Upper lobe of right lung (tissue), 1 donor: Measurements from ENCODE around the gene SYNGR4. TPM values are rescaled to one million over a fixed set of nuclear protein-coding genes. Genes with fewer than 3 reads are reported as not detected.
"Not testable (repeated sequence)": the region's sequence is repeated elsewhere in the genome, so short reads cannot be mapped to it uniquely, and the experiment has no call there.

Experiments used
- ATAC-seq: fragments of 200-7000 bp; cut with Tn5 transposase; one replicate; pipeline ENCODE4 v1.9.1; 2020; ENCODE audit warnings: mild to moderate bottlenecking, moderate library complexity
- DNase-seq: peaks from one replicate; pipeline ENCODE4 v3.0.0-alpha.2; 2020
- H3K27ac ChIP-seq: fragments of 200-600 bp; one replicate; pipeline ENCODE4 v1.8.0; 2022
- H3K27me3 ChIP-seq: fragments of 200-600 bp; one replicate; pipeline ENCODE4 v1.8.0; 2022; ENCODE audit warnings: mild to moderate bottlenecking
- H3K36me3 ChIP-seq: fragments of 200-600 bp; one replicate; pipeline ENCODE4 v1.8.0; 2022
- H3K4me1 ChIP-seq: fragments of 200-600 bp; one replicate; pipeline ENCODE4 v1.8.0; 2022
- H3K4me3 ChIP-seq: fragments of 200-600 bp; one replicate; pipeline ENCODE4 v1.8.0; 2022; ENCODE audit warnings: mild to moderate bottlenecking
- H3K9me3 ChIP-seq: fragments of 200-600 bp; one replicate; pipeline ENCODE4 v1.8.0; 2022
- intact Hi-C: fragments of 100-400 bp; cut with DNase I; formaldehyde crosslinking; loops from one replicate; pipeline ENCODE4 v1.11.0; 2022
- long read RNA-seq: library from polyadenylated mRNA; unstranded; transcript quantifications from one replicate; pipeline ENCODE4 v2.0.0, GENCODE V29; 2021
- total RNA-seq: library from RNA; stranded (reverse); fragmentation: NEBNext Ultra II Directional; extraction: Animal tissue kit (Norgen Biotek cat#: 25700); gene quantifications from one replicate; pipeline ENCODE4 v1.2.1, GENCODE V29; 2021
- TF ChIP-seq, protein P1 (sequence below): fragments of 200-600 bp; IDR thresholded peaks from one replicate; pipeline ENCODE4 v1.8.0; 2022; ENCODE audit warnings: antibody characterized with exemption
- donor health status: DM: no; HTN: yes; CAD: no; lungs with severe emphysema.

The SYNGR4 gene, protein sequence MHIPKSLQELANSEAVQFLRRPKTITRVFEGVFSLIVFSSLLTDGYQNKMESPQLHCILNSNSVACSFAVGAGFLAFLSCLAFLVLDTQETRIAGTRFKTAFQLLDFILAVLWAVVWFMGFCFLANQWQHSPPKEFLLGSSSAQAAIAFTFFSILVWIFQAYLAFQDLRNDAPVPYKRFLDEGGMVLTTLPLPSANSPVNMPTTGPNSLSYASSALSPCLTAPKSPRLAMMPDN
- not detected for total RNA-seq
- long read RNA-seq = 0 reads

GRCh38 chr19:48363810-48364597, at the start of gene SYNGR4, which contains the start of gene TMEM143:
SYNGR4 (plus strand) TSS chr19:48364367; CDS start chr19:48365843, 1,476 bp downstream.
TMEM143 (minus strand) TSS chr19:48363940; CDS start chr19:48363920, 20 bp downstream.
- DNase-seq = peak; percentile 99
- peak within 1 kb of the TSS; percentile 90 for H3K27ac ChIP-seq
- H3K27me3 ChIP-seq = no peaks in the 10 kb centered on the region
- H3K36me3 ChIP-seq = no peaks in the 10 kb centered on the region
- no peaks in the 10 kb centered on the region for H3K9me3 ChIP-seq
- peak; percentile 94 for ATAC-seq
- intact Hi-C loops = no loop called here
- TF ChIP-seq, protein P1, sequence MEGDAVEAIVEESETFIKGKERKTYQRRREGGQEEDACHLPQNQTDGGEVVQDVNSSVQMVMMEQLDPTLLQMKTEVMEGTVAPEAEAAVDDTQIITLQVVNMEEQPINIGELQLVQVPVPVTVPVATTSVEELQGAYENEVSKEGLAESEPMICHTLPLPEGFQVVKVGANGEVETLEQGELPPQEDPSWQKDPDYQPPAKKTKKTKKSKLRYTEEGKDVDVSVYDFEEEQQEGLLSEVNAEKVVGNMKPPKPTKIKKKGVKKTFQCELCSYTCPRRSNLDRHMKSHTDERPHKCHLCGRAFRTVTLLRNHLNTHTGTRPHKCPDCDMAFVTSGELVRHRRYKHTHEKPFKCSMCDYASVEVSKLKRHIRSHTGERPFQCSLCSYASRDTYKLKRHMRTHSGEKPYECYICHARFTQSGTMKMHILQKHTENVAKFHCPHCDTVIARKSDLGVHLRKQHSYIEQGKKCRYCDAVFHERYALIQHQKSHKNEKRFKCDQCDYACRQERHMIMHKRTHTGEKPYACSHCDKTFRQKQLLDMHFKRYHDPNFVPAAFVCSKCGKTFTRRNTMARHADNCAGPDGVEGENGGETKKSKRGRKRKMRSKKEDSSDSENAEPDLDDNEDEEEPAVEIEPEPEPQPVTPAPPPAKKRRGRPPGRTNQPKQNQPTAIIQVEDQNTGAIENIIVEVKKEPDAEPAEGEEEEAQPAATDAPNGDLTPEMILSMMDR = no peak
- peak within 1 kb of the TSS; percentile 67 for H3K4me3 ChIP-seq
- peaks cover 5% of the 10 kb centered on the region for H3K4me1 ChIP-seq

DNA sequence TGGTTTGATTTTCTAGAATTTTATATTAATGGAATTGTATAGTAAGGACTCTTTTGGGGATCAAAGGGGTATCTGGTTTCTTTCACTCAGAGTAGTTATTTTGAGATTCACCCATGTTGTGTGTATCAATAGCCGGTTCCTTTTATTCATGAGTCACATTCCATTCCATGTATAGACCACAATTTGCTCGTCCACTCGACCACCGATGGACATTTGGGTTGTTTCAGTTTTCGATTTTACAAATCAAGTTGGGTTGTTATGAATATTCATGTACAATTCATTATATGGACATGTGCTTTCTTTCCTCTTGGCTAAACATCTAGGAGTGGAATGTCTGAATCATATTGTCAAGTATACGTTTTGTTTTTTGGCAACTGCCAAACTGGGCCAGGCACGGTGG, 48.5 kb upstream of the SYNGR4 start:
- Histone ChIP-seq H3K36me3 (no peaks in the 10 kb centered on the region), H3K4me1 (peaks cover 8% of the 10 kb centered on the region), H3K4me3 (no peak overlapping the region), H3K27ac (no peak overlapping the region), H3K27me3 (no peaks in the 10 kb centered on the region), H3K9me3 (no peaks in the 10 kb centered on the region)
- DNase-seq = no peak
- ATAC-seq = no peak
- intact Hi-C loops = no loop called here
- TF ChIP-seq, protein P1 = no peak

GRCh38 chr19:48317708-48317960, 46.5 kb upstream of the SYNGR4 start:
- H3K4me3 ChIP-seq, ATAC-seq, H3K36me3 ChIP-seq, H3K27ac ChIP-seq, intact Hi-C loops, H3K27me3 ChIP-seq, DNase-seq, H3K9me3 ChIP-seq: not testable (repeated sequence)
- H3K4me1 ChIP-seq = peaks cover 18% of the 10 kb centered on the region

GRCh38 chr19:48318286-48318987, 45.7 kb upstream of the SYNGR4 start:
- DNase-seq = no peak
- Histone ChIP-seq H3K4me1 (peaks cover 26% of the 10 kb centered on the region), H3K27me3 (no peaks in the 10 kb centered on the region), H3K36me3 (no peaks in the 10 kb centered on the region), H3K27ac (no peak overlapping the region), H3K4me3 (no peak overlapping the region), H3K9me3 (no peaks in the 10 kb centered on the region)
- TF ChIP-seq, protein P1 = no peak
- no peak for ATAC-seq
- intact Hi-C loops = no loop called here

- Histone ChIP-seq H3K27me3 (no peaks in the 10 kb centered on the region), H3K36me3 (no peaks in the 10 kb centered on the region), H3K27ac (peak overlapping the region; percentile 97), H3K4me1 (peaks cover 33% of the 10 kb centered on the region), H3K4me3 (no peak overlapping the region), H3K9me3 (no peaks in the 10 kb centered on the region)
- ATAC-seq (peak; percentile 64), DNase-seq (peak; percentile 92)
- intact Hi-C loops = no loop called here
- TF ChIP-seq, protein P1 = peak; percentile 85
Observed at GRCh38 chr19:48319647-48320541, 44.3 kb upstream of the SYNGR4 start.
